ENCODE measurements around the gene CPSF3.

Gene CPSF3

DNA sequence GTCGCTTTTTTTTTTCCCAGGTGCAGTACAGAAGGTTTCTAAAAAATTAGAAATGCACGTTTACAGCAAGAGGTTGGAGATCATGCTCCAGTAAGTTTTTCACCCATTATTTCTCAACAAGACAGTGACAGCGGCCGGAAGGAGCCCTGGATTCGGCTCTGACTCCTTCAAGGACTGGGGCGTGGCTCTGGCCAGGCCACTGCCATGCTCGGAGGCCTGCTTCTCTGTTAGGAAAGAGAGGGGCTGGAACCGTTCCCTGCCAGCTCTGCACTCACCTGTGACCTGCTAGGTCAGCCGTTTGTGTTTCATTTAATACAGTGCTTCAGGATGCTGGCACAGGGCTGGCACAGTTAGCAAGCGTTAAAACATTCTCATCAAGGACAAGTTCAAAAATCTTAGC lies 44.2 kb downstream of the CPSF3 start:
- Histone ChIP-seq H3K36me3 (ENCODE audit: control insufficient read depth, low read length) (peaks cover 75% of the 10 kb centered on the region), H3K27ac (ENCODE audit: low read depth, low read length) (no peak overlapping the region), H3K4me1 (ENCODE audit: control insufficient read depth, low read length) (peaks cover 11% of the 10 kb centered on the region), H3K27me3 (ENCODE audit: control insufficient read depth, low read length) (no peaks in the 10 kb centered on the region), H3K9me2 (replicated peaks; ENCODE audit: control insufficient read depth, low read length) (no peaks in the 10 kb centered on the region), H3K4me3 (ENCODE audit: low read length) (no peak overlapping the region), H3K9me3 (ENCODE audit: control insufficient read depth, insufficient read depth, low read length) (no peaks in the 10 kb centered on the region), H4K20me1 (ENCODE audit: control insufficient read depth, insufficient read depth, low read depth, low read length) (no peaks in the 10 kb centered on the region), H3F3A (ENCODE audit: control insufficient read depth, insufficient read depth) (peaks cover 9% of the 10 kb centered on the region), H3K79me2 (ENCODE audit: control insufficient read depth, low read length) (no peaks in the 10 kb centered on the region), H3K4me2 (ENCODE audit: low read length) (no peak overlapping the region)
- TF ChIP-seq EZH2phosphoT487 (IDR thresholded peaks at IDR 0.05; ENCODE audit: borderline replicate concordance, low read length) = no peak
- TF ChIP-seq, protein P1, sequence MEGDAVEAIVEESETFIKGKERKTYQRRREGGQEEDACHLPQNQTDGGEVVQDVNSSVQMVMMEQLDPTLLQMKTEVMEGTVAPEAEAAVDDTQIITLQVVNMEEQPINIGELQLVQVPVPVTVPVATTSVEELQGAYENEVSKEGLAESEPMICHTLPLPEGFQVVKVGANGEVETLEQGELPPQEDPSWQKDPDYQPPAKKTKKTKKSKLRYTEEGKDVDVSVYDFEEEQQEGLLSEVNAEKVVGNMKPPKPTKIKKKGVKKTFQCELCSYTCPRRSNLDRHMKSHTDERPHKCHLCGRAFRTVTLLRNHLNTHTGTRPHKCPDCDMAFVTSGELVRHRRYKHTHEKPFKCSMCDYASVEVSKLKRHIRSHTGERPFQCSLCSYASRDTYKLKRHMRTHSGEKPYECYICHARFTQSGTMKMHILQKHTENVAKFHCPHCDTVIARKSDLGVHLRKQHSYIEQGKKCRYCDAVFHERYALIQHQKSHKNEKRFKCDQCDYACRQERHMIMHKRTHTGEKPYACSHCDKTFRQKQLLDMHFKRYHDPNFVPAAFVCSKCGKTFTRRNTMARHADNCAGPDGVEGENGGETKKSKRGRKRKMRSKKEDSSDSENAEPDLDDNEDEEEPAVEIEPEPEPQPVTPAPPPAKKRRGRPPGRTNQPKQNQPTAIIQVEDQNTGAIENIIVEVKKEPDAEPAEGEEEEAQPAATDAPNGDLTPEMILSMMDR (IDR thresholded peaks at IDR 0.05; ENCODE audit: low read depth, low read length, poor library complexity, severe bottlenecking) = no peak

DNA sequence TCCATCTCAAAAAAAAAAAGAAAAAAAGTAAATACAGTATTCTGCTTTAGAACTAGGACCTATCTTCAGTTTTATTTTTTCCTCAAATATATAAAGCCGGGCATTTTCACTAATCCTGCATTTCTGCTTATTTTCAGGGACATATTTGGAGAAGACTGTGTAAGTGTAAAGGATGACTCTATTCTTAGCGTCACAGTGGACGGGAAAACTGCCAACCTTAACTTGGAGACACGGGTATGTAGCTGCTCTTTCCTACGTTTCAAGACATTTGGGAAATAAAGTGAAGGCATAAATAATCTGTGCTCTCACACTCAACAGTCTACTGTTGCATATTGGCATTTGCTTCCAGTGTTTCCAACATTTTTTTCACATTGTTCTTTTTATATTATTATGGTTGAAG lies 47.8 kb downstream of the CPSF3 start:
- H3K4me2 ChIP-seq (ENCODE audit: low read length) = no peak overlapping the region
- H3K4me3 ChIP-seq (ENCODE audit: low read length) = no peak overlapping the region
- H3K9me2 ChIP-seq (replicated peaks; ENCODE audit: control insufficient read depth, low read length) = no peaks in the 10 kb centered on the region
- peaks cover 38% of the 10 kb centered on the region for H3K4me1 ChIP-seq (ENCODE audit: control insufficient read depth, low read length)
- H3K79me2 ChIP-seq (ENCODE audit: control insufficient read depth, low read length) = peaks cover 27% of the 10 kb centered on the region
- peaks cover 68% of the 10 kb centered on the region for H3K36me3 ChIP-seq (ENCODE audit: control insufficient read depth, low read length)
- H4K20me1 ChIP-seq (ENCODE audit: control insufficient read depth, insufficient read depth, low read depth, low read length) = no peaks in the 10 kb centered on the region
- no peaks in the 10 kb centered on the region for H3K27me3 ChIP-seq (ENCODE audit: control insufficient read depth, low read length)
- TF ChIP-seq EZH2phosphoT487 (IDR thresholded peaks at IDR 0.05; ENCODE audit: borderline replicate concordance, low read length) = no peak
- TF ChIP-seq, protein P1 (IDR thresholded peaks at IDR 0.05; ENCODE audit: low read depth, low read length, poor library complexity, severe bottlenecking) = no peak
- H3F3A ChIP-seq (ENCODE audit: control insufficient read depth, insufficient read depth) = peaks cover 22% of the 10 kb centered on the region
- H3K9me3 ChIP-seq (ENCODE audit: control insufficient read depth, insufficient read depth, low read length) = no peaks in the 10 kb centered on the region
- H3K27ac ChIP-seq (ENCODE audit: low read depth, low read length) = no peak overlapping the region

DNA sequence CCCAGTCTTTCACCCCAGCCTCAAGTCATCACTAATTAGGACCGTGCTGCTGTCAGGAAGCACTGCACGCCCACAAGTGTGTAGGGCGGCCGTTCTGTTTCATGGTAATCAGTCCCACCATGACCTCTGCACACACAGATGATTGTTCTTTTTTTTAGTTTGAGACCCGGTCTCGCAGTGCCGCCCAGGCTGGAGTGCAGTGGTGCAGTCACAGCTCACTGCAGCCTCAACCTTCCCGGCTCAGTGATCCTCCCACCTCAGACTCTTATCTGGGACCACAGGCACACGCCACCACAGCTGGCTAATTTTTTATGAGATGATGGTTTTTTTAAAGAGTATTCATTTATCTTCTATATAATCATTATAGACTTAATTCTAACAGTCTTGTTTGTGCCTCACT lies 49.1 kb downstream of the CPSF3 start:
- no peaks in the 10 kb centered on the region for H4K20me1 ChIP-seq (ENCODE audit: control insufficient read depth, insufficient read depth, low read depth, low read length)
- no peak overlapping the region for H3K4me3 ChIP-seq (ENCODE audit: low read length)
- no peaks in the 10 kb centered on the region for H3K9me3 ChIP-seq (ENCODE audit: control insufficient read depth, insufficient read depth, low read length)
- H3K27me3 ChIP-seq (ENCODE audit: control insufficient read depth, low read length) = no peaks in the 10 kb centered on the region
- peak overlapping the region; percentile 29; the same call in 1 of the 2 replicates for H3K4me2 ChIP-seq (ENCODE audit: low read length)
- peaks cover 70% of the 10 kb centered on the region for H3K36me3 ChIP-seq (ENCODE audit: control insufficient read depth, low read length)
- H3F3A ChIP-seq (ENCODE audit: control insufficient read depth, insufficient read depth) = peaks cover 19% of the 10 kb centered on the region
- H3K4me1 ChIP-seq (ENCODE audit: control insufficient read depth, low read length) = peaks cover 49% of the 10 kb centered on the region
- H3K27ac ChIP-seq (ENCODE audit: low read depth, low read length) = peak overlapping the region; percentile 64
- no peaks in the 10 kb centered on the region for H3K9me2 ChIP-seq (replicated peaks; ENCODE audit: control insufficient read depth, low read length)
- TF ChIP-seq, protein P1 (IDR thresholded peaks at IDR 0.05; ENCODE audit: low read depth, low read length, poor library complexity, severe bottlenecking) = no peak
- no peak for TF ChIP-seq EZH2phosphoT487 (IDR thresholded peaks at IDR 0.05; ENCODE audit: borderline replicate concordance, low read length)
- H3K79me2 ChIP-seq (ENCODE audit: control insufficient read depth, low read length) = peaks cover 40% of the 10 kb centered on the region
